NCI-H748 treated with DMSO at 0.1 percent for 48 hours (cell line): ENCODE results near the gene OOEP.
"Not testable (repeated sequence)": the region's sequence is repeated elsewhere in the genome, so short reads cannot be mapped to it uniquely, and the experiment has no call there.

Source experiments
- DNase-seq: peaks from one replicate; lab custom pipeline; 2025; lab: John Stamatoyannopoulos, UW

OOEP gene

DNA sequence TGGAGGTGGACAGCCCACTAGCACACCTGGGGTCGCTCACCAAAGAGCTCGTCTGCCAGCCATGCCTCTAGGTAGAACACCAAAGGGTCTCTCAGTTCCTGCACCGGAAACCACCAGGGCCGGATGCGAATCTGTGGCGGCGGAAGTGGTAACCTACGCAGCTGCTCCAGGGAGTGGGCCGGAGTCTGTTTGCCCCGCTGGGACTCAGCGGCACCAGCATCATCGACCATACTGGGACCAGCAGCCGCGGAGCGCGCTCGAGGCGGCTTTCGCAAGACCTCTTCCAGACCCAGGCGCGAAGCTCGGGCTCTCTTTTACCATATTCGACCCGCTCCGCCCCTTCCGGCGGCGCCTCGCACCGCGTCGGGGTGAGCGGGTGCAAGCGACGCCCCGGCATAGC is at the start of gene OOEP:
OOEP (minus strand) TSS at position 335 of the 400 bp plus-strand sequence; CDS start at position 230, 105 bp downstream.
- DNase-seq: no peak

GRCh38 chr6:73418081-73418741 is 48.5 kb upstream of the OOEP start:
- DNase-seq: no peak

DNA sequence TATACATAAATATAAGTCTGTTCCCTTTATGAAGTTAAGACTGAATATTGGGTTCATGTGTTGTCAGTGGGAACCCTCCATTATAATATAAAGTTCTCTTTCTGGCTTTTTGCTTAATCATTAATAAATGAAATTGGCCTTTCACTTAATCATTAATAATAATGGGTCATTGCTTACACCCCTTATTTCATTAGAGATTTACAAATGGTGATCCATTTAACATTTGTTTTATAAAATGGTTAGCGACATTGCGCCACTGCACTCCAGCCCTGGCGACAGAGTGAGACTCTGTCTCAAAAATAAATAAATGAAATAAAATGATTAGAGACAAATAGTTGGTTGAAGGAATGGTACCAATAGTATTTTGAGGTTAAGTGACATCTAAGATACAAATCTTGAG is 43.4 kb upstream of the OOEP start:
- no peak for DNase-seq

- no peak for DNase-seq
Observed at GRCh38 chr6:73409395-73409794, 39.7 kb upstream of the OOEP start.

GRCh38 chr6:73400656-73401055 is 31.0 kb upstream of the OOEP start:
- DNase-seq: no peak

GRCh38 chr6:73395875-73396274 is 26.2 kb upstream of the OOEP start:
- no peak for DNase-seq

- DNase-seq: no peak
Observed at GRCh38 chr6:73394577-73395354, 25.1 kb upstream of the OOEP start, which contains the start of gene DDX43. TSS of gene DDX43 (plus strand) at chr6:73394828. CDS start at chr6:73394906, 78 bp downstream.

DNA sequence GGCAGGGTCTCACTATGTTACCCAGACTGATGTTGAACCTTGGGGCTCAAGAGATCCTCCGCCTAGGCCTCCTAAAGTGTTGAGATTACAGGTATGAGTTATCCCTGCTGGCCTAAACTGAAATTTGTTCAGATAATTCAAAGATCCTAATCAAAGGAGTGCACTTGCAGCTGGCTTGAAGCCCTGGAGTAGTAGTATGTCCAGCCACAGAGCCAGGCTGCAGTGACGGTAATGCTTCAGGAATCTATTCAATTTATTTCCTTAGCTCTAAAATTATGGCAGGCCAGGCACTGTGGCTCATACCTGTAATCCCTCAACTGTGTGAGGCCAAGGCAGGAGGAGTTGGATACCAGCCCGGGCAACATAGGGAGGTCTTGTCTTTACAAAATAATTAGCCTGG is 23.6 kb upstream of the OOEP start:
- no peak for DNase-seq

DNA sequence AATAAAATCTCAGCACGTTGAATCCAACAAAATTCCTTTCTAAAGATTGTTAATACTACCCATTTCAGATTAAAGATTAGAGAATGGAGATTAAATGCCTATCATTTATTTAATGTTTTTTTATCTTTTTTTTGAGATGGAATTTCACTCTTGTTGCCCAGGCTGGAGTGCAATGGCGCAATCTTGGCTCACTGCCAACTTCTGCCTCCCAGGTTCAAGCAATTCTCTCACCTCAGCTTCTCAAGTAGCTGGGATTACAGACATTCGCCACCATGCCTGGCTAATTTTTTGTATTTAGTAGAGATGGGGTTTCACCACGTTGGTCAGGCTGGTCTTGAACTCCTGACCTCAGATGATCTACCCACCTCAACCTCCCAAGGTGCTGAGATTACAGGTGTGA is 22.5 kb upstream of the OOEP start:
- DNase-seq: not testable (repeated sequence)

DNA sequence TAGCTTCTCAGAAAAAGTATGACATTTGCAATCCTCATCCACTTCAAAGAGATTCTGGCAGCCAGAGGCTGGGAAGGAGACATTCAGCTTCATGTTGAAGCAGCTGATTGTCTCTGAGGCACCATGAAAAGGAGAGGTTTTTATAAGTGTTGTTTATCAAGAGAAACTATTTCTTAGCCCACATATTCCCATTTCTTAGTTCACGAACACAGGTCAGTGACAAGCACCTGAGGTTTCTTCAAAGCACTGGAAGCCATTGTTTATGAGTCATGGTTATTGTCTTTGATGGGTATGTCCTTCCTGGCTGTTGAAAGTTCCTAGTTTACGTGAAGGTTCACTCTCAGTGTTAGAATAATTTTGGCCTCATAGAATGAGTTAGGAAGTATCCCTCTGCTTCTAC is 22.0 kb upstream of the OOEP start:
- DNase-seq: no peak

DNA sequence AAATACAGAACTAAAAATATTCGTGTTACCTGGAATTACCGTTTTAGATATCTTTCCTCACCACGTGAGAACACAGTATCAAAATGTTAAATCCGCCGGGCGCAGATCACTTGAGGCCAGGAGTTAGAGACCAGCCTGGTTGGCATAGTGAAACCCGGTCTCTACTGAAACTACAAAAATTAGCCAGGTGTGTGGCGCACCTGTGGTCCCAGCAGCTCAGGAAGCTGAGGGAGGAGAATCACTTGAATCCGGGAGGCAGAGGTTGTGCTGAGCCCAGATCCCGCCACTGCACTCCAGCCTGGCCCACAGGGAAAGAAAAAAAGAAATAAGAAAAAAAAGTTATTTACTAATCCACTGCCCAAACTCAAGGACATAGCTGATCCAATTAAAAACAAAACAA is 20.2 kb upstream of the OOEP start:
- no peak for DNase-seq

- peak; percentile 66 for DNase-seq
Observed at GRCh38 chr6:73388800-73389512, 19.3 kb upstream of the OOEP start.

GRCh38 chr6:73388433-73388799 is 18.7 kb upstream of the OOEP start:
- no peak for DNase-seq

DNA sequence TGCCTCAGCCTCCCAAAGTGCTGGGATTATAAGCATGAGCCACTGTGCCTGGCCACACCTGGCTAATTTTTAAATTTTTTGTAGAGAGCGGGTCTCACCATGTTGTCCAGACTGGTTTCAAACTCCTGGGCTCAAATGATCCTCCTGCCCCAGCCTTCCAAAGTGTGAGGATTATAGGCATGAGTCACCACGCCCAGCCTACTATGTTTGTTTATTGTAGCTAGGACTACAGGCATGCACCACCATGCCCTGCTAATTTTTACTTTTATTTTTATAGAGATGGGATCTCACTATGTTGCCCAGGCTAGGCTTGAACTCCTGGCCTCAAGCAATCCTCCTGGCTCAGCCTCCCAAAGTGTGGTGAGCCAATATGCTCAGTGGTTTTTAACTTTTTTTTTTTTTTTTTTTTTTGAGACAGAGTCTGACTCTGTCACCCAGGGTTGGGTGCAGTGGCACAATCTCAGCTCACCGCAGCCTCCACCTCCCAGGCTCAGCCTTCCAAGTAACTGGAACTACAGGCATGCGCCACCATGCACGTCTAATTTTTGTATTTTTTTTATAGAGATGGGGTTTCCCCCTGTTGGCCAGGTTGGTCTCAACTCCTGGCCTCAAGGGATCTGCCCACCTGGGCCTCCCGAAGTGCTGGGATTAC is 12.9 kb upstream of the OOEP start:
- DNase-seq: no peak

DNA sequence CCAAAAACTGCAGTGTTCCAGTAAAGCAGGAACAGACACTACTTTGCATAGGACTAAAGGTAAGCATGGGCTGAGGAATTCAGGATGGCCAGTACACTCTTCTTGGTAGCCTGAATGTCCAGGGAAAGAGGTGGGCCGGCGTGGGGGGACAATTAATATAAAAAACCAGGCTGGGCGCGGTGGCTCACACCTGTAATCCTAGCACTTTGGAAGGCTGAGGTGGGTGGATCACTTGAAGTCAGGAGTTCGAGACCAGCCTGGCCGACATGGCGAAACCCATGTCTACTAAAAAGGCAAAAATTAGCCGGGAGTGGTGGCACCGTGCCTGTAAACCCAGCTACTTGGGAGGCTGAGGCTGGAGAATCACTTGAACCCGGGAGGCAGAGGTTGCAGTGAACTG is 11.8 kb upstream of the OOEP start:
- DNase-seq: not testable (repeated sequence)

- DNase-seq: no peak
Observed at GRCh38 chr6:73377225-73377624, 7.5 kb upstream of the OOEP start.

DNA sequence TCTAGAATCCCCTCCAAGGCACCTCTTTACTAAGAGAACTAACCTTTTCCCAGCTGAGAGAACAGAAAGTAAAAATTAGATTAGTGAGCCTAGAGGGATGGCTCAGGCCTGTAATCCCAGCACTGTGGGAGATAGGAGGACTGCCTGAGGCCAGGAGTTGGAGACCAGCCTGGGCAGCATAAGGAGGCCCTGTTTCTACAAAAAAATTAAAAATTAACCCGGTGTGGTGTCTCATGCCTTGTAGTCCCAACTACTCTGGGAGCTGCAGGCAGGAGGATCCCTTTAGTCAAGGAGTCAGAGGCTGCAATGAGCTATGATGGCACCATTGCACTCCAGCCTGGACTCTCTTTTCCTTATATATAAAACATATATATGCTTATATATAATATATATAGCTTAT is 5.5 kb upstream of the OOEP start:
- no peak for DNase-seq

GRCh38 chr6:73372516-73372915 is 2.8 kb upstream of the OOEP start:
- no peak for DNase-seq

DNA sequence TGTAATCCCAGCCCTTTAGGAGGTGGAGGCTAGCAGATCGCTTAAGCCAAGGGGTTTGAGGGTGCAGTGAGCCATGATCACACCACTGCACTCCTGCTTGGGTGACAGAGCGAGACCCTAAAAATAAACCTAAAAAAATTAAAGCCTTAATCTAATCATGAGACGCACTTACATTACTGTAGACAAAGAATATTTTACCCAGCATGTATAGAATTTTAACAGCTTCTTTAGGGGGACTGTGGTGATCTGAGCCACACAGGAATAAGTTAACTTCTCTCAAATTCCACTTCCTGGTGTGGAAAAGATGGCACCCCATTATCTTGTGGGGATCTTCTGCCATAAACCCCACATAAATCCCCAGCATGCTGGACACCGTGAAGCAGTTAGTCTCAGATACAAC is 2.3 kb upstream of the OOEP start:
- DNase-seq: no peak

DNA sequence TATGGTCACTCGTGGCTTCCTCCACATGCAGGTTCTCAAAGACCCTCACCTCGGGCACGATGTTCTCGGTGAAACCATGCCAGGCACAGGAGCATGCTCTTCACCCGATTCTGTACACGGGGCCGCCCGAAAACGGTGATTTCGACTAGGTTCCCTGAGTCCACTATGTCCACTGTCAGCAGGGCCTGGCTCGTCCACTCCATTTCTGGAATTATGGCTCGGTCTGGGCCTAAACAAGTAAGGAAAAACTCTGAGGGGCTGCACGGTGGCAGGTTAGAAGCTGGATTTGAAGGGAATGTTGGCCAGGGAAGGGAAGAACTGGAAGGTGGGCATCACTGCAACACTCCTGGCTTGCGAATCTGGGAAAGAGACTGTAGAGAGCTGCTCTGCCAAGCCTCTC is 540 bp downstream of the OOEP start:
- no peak for DNase-seq

- no peak for DNase-seq
Observed at GRCh38 chr6:73368675-73369074, 1.0 kb downstream of the OOEP start.

DNA sequence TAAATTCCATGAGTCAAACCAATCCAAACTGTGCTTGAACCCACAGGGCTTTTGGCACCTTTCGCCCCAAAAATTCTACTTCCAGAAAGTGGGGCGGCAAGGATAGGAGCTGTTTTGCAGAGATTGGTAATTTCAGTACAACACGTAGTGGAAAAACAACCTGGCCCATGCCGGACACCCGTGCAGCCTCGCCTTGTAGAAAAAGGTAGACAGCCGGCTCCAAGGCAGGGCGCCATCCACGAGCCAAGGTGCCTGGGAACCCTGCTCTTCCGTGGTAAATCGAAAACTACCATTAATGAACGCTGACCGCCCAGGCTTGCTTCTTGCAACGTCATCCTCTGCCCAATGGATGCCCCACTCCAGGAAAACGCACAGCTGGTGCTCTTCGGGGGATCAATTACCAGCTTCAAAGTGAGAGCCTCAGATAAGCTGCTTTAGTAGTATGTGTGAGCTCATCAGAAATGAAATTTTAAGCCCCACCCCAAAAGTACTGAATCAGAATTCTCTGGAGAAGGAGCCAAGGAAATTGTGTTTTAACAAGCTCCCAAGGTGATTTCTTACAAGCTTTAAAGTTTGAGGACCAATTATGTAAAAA is 1.8 kb downstream of the OOEP start:
- DNase-seq: no peak
